NCI-H1048 (cell line): ENCODE data around the gene GZMM.

Experiments used
- DNase-seq: peaks from one replicate; lab custom pipeline; 2025; lab: John Stamatoyannopoulos, UW

GZMM gene

GRCh38 chr19:512547-513365 is 31.1 kb upstream of the GZMM start:
- no peak for DNase-seq

GRCh38 chr19:513368-514165 is 30.3 kb upstream of the GZMM start:
- no peak for DNase-seq

GRCh38 chr19:514166-514663 is 29.6 kb upstream of the GZMM start:
- no peak for DNase-seq

DNA sequence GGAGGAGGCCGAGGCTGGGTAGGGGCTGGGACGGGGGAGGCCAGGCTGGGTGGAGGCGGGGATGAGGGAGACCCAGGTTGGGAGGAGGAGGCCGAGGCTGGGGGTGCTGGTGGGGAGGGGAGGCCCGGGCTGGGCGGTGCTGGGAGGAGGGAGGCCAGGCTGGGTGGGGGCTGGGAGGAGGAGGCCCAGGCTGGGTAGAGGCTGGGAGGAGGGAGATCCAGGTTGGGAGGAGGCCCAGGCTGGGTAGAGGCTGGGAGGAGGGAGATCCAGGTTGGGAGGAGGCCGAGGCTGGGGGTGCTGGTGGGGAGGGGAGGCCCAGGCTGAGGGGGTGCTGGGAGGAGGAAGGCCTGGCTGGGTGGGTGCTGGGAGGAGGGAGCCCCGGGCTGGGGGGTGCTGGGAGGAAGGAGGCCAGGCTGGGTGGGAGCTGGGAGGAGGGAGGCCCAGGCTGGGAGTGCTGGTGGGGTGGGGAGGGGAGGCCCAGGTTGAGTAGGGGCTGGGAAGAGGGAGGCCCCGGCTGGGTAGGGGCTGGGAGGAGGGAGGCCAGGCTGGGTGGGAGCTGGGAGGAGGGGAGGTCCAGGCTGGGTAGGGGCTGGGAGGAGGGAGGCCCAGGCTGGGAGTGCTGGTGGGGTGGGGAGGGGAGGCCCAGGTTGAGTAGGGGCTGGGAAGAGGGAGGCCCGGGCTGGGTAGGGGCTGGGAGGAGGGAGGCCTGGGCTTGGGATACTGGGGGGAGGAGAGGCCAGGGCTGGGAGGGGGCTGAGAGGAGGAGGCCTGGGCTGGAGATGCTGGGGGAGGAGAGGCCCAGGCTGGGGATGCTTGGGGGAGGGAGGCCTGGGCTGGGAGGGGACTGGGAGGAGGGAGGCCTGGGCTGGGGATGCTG is 25.9 kb upstream of the GZMM start:
- no peak for DNase-seq

DNA sequence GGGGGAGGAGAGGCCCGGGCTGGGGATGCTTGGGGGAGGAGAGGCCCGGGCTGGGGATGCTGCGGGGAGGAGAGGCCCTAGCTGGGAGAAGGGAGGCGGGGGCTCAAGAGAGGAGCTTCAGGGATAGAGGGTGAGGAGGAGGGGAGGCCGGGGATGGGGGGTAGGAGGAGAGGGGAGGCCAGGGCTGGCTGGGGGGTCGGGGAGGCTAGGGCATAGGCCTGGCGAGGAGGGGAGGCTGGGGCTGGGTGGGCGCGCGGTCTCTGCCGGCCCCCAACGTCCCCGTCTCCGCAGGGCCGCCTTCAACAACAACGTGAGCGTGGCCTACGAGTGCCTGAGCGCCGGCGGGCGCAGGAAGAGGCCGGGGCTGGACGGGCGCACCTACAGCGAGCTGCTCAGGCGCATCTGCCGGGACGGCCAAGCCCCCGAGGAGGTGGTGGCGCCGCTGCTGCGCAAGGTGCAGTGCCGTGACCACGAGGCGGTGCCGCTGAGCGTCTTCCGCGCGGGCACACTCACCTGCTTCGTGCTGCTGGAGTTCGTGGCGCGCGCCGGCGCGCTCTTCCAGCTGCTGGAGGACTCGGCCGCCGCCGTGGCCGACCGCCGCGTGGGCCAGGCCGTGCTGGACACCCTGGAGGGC is 25.1 kb upstream of the GZMM start:
- no peak for DNase-seq

- DNase-seq: no peak
Measured at GRCh38 chr19:519449-519865, 24.4 kb upstream of the GZMM start.

DNA sequence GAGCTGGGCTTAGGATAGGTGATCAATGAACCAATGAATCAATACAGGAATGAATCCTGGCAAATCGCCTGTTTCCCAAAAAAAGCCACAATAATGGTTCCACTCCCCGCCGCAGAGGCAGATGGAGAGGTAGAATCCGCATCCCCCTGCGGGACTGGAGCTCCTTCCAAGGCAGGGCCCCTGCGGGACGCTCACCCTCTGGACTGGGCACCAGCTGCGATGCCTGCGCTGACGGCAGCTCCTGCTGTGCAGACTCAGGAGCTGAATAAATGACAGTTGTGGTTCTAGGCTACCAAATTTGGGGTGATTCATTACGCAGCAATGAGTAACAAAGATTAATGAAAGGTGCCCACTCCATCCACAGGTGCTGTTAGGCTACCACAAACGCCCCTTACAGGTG is 21.1 kb upstream of the GZMM start:
- no peak for DNase-seq

- DNase-seq: no peak
Measured at GRCh38 chr19:524062-524674, 19.7 kb upstream of the GZMM start.

DNA sequence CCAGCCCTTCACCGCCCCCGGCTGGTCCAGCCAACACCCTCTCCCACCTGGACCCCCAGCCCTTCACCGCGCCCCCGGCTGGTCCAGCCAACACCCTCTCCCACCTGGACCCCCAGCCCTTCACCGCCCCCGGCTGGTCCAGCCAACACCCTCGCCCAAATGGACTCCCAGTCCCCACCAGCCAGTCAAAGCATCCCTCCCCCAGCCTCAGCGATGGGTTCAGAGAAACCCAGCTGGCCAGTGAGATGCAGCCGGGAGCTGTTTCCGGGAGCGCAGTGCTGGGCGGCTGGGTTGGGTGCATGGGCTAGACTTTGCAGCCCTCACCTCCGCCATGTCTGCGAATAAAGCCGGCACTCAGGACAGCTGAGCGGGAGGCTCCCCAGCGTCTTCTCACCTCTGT is 18.8 kb upstream of the GZMM start:
- no peak for DNase-seq

DNA sequence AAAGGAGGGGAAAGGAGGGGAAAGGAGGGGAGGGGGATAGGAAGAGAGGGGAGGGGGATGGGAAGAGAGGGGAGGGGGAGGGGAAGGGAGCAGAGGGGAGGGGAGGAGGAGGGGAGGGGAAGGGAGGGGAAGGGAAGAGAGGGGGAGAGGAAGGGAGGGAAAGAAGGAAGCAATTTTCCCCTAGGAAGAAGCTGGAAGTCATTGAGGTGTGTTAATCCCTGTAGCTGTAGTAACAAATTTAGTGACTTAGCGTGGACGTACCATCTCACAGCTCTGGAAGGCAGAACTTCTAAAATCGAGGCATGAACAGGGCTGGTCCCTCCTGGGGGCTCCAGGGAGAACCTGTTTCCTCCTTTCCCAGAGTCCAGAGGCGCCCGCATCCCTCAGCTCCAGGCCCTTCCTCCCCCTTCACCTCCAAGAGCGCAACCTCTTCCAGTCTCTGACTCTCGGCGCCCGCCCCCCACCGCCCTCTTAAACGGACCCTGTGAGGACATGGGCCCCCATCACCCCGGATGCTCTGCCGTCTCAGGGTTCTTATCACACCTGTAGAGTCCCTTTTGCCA is 17.9 kb upstream of the GZMM start:
- no peak for DNase-seq

- no peak for DNase-seq
Measured at GRCh38 chr19:530134-531008, 13.5 kb upstream of the GZMM start.

GRCh38 chr19:531009-531752 is 12.7 kb upstream of the GZMM start:
- DNase-seq: peak; percentile 77

GRCh38 chr19:531753-532560 is 11.9 kb upstream of the GZMM start, which contains the start of gene CDC34:
CDC34 (plus strand) TSS chr19:531760; CDS start chr19:531932, 172 bp downstream.
- no peak for DNase-seq

GRCh38 chr19:532561-533363 is 11.1 kb upstream of the GZMM start:
- no peak for DNase-seq

- no peak for DNase-seq
Measured at GRCh38 chr19:533364-534058, 10.3 kb upstream of the GZMM start.

DNA sequence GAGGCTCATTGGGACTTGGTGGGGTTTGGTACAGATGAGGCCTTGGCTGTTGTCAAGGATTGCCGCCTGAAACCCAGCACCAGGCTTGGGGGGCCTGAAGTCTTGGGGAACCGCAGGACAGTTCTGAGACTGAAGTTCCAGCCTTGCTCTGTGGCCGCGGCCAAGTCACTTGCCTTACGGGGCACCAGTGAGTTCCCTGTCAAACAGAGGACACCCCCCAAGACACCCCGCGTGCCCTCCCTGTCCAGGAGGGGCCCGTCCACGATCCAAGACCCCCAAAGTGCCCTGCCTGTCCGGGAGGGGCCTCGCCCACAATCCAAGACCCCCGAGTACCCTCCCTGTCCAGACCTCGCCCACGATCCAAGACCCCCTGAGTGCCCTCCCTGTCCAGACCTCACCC is 9.8 kb upstream of the GZMM start:
- no peak for DNase-seq
